K562 (cell line): ENCODE measurements around the gene AVPI1. TPM values are rescaled to one million over a fixed set of nuclear protein-coding genes. Genes with fewer than 3 reads are reported as not detected.

Source experiments
- ATAC-seq: fragments of 200-7000 bp; cut with Tn5 transposase; 3 replicates; pipeline ENCODE4 v1.9.1; 2020; ENCODE audit warnings: moderate library complexity
- BruUV-seq: library from RNA; stranded (reverse); fragments of 400-500 nt; replicated peaks from 2 replicates; lab custom pipeline; 2021; lab: Mats Ljungman, UMichigan
- CTCF ChIA-PET: fragments of 300-600 bp; formaldehyde crosslinking; extraction: SDS; loops from one replicate; lab custom pipeline; 2021; ENCODE audit warnings: low intra/inter-chr PET ratio; lab: Yijun Ruan, JAX
- POLR2A ChIA-PET: fragments of 300-600, 350-650 bp; sonication (Branson Sonifier 250); formaldehyde crosslinking; extraction: SDS; loops from one replicate; lab custom pipeline; 2021; ENCODE audit warnings: antibody characterized with exemption, inconsistent platforms; lab: Yijun Ruan, JAX
- DNase-seq, 4 experiments: peaks; one replicate each; pipeline versions ENCODE4 v3.0.0 to v3.0.0-alpha.2; 2011 to 2018; ENCODE audit warnings: low spot score in 3 of 4, mixed read lengths in 3 of 4; ENCODE audit errors: extremely low read depth in 1 of 4
- FAIRE-seq: peaks from 2 replicates; lab custom pipeline; 2011; peaks lifted over from hg19 to GRCh38; lab: Jason Lieb, UNC
- H2AFZ ChIP-seq: 2 replicates; pipeline ENCODE4 v1.6.0; 2011; ENCODE audit warnings: low read depth, low read length, control low read depth, inconsistent platforms
- H3K27ac ChIP-seq: fragments of 200-600 bp; 3 replicates; pipeline ENCODE4 v1.8.0; 2011; ENCODE audit warnings: low read depth, mild to moderate bottlenecking, control low read depth, inconsistent platforms, low read length, moderate library complexity, mixed read lengths; ENCODE audit errors: extremely low read depth
- H3K27me3 ChIP-seq, 2 experiments: fragments of 300-600 bp in 1 of 2; 2 replicates in 1 of 2; 3 replicates in 1 of 2; pipeline versions ENCODE4 v1.6.0 to v1.8.0; 2011; ENCODE audit warnings: inconsistent platforms in 2 of 2, low read length in 2 of 2, mild to moderate bottlenecking in 1 of 2, mixed read lengths in 1 of 2, moderate library complexity in 1 of 2; ENCODE audit not compliant: control insufficient read depth in 2 of 2, insufficient read depth in 2 of 2
- H3K36me3 ChIP-seq: fragments of 300-600 bp; 3 replicates; pipeline ENCODE4 v1.8.0; 2011; ENCODE audit warnings: mild to moderate bottlenecking, low read length, inconsistent platforms; ENCODE audit not compliant: control insufficient read depth, insufficient read depth
- H3K4me1 ChIP-seq, 2 experiments: fragments of 200-600 bp in 1 of 2; replicated peaks in 1 of 2; 2 replicates in 1 of 2; 3 replicates in 1 of 2; pipeline versions ENCODE4 v1.5.1 to v1.8.0; 2011; ENCODE audit warnings: inconsistent platforms in 2 of 2, low read length in 2 of 2, mild to moderate bottlenecking in 1 of 2, mixed read lengths in 1 of 2, moderate library complexity in 1 of 2; ENCODE audit not compliant: control insufficient read depth in 2 of 2, insufficient read depth in 2 of 2
- H3K4me2 ChIP-seq: 2 replicates; pipeline ENCODE4 v1.6.1; 2011; ENCODE audit warnings: low read length, control low read depth, inconsistent platforms, mixed read lengths; ENCODE audit not compliant: insufficient read depth
- H3K4me3 ChIP-seq: fragments of 200-600 bp; sonication (generic), shearing (Covaris generic); 2 replicates; pipeline ENCODE4 v1.5.1; 2016; ENCODE audit warnings: control low read depth, inconsistent platforms
- H3K79me2 ChIP-seq: fragments of 200-600 bp; 3 replicates; pipeline ENCODE4 v1.8.0; 2011; ENCODE audit warnings: low read length, inconsistent platforms; ENCODE audit not compliant: control insufficient read depth, insufficient read depth
- H3K9ac ChIP-seq, 2 experiments: 2 replicates each; pipeline versions ENCODE4 v1.6.0 to v1.6.1; 2011; ENCODE audit warnings: low read depth in 2 of 2, low read length in 2 of 2, control low read depth in 1 of 2, inconsistent platforms in 1 of 2, mild to moderate bottlenecking in 1 of 2, mixed read lengths in 1 of 2; ENCODE audit not compliant: insufficient read depth in 1 of 2
- H3K9me1 ChIP-seq: one replicate; pipeline ENCODE4 v1.6.0; 2011; ENCODE audit warnings: inconsistent platforms, mild to moderate bottlenecking, low read length, moderate library complexity; ENCODE audit not compliant: control insufficient read depth, insufficient read depth
- H3K9me3 ChIP-seq: replicated peaks from 2 replicates; pipeline ENCODE4 v1.5.1; 2011; ENCODE audit warnings: low read depth, low read length, inconsistent platforms; ENCODE audit not compliant: control insufficient read depth, insufficient read depth
- H4K20me1 ChIP-seq: replicated peaks from 2 replicates; pipeline ENCODE4 v1.6.1; 2011; ENCODE audit warnings: low read length, inconsistent platforms, mixed read lengths; ENCODE audit not compliant: control insufficient read depth, insufficient read depth
- CTCF ChIP-seq, 3 experiments: IDR thresholded peaks in 2 of 3; conservative IDR thresholded peaks in 1 of 3; 2 replicates each; pipeline ENCODE4 v1.5.1; 2011 to 2012; ENCODE audit warnings: low read length in 3 of 3, mild to moderate bottlenecking in 3 of 3, control low read depth in 2 of 3, improper control_type of control experiment in 1 of 3, inconsistent platforms in 1 of 3, low read depth in 1 of 3, mixed read lengths in 1 of 3, moderate library complexity in 1 of 3; ENCODE audit not compliant: insufficient read depth in 2 of 3
- MLLT1 ChIP-seq, 2 experiments: fragments of 450-650 bp; IDR thresholded peaks; 2 replicates each; pipeline ENCODE4 v1.6.1; 2016
- RAD21 ChIP-seq, 2 experiments: fragments of 250-450 bp in 1 of 2; fragments of 450-650 bp in 1 of 2; sonication (Bioruptor Pico) in 1 of 2; formaldehyde crosslinking in 1 of 2; IDR thresholded peaks in 1 of 2; conservative IDR thresholded peaks in 1 of 2; 2 replicates each; pipeline versions ENCODE4 v1.4.0 to v1.8.0; 2020 to 2022; ENCODE audit warnings: mild to moderate bottlenecking in 2 of 2, moderate library complexity in 1 of 2
- REST ChIP-seq, 2 experiments: fragments of 450-650 bp; formaldehyde crosslinking in 1 of 2; IDR thresholded peaks; 2 replicates each; pipeline versions ENCODE4 v1.4.0 to v1.6.1; 2014 to 2020; ENCODE audit warnings: mild to moderate bottlenecking in 2 of 2, borderline replicate concordance in 1 of 2, low read depth in 1 of 2
- SMARCB1 ChIP-seq: IDR thresholded peaks from 2 replicates; pipeline ENCODE4 v1.6.1; 2011; ENCODE audit warnings: improper control_type of control experiment, low read depth; ENCODE audit not compliant: insufficient read length
- SMC3 ChIP-seq: conservative IDR thresholded peaks from 2 replicates; pipeline ENCODE4 v1.6.1; 2011; ENCODE audit warnings: low read depth, low read length, improper control_type of control experiment; ENCODE audit not compliant: insufficient read depth
- WGBS: fragments of 100-300 bp; shearing (Covaris generic); methylation state at CpG from one replicate; pipeline ENCODE4 v1.1.6; 2016; ENCODE audit warnings: low coverage, mixed read lengths; ENCODE audit not compliant: insufficient coverage; ENCODE audit errors: missing lambda C conversion rate; 5-methylcytosine and 5-hydroxymethylcytosine counted together
- in situ Hi-C: fragments of 300-500 bp; cut with MboI; formaldehyde crosslinking; loops from 4 replicates; pipeline ENCODE4 v1.15.0; 2018; ENCODE audit warnings: inconsistent platforms, mixed read lengths
- intact Hi-C: fragments of 100-400 bp; cut with micrococcal nuclease; formaldehyde crosslinking; loops from 2 replicates; pipeline ENCODE4 v1.14.2; 2022
- polyA plus RNA-seq, 8 experiments: library from polyadenylated mRNA; depleted of rRNA in 4 of 8; stranded (reverse) in 5 of 8; unstranded in 3 of 8; fragments of >200 nt; fragmentation: Nextera tagmentation in 2 of 8; fragmentation: Illumina TruSeq in 1 of 8; extraction: Ambion mirVana in 2 of 8; extraction: Trizol in 1 of 8; gene quantifications; 2 replicates each; pipeline versions ENCODE4 v1.2.1 to v1.2.3, GENCODE V29; 2011 to 2014; ENCODE audit warnings: inconsistent platforms in 1 of 8, missing spikeins in 1 of 8
- total RNA-seq, 7 experiments: library from RNA; depleted of rRNA in 6 of 7; stranded (reverse); fragments of >200 nt in 6 of 7; fragmentation: Illumina TruSeq in 2 of 7; extraction: Trizol in 2 of 7; gene quantifications; 2 replicates each; pipeline versions ENCODE4 v1.2.1 to v1.2.3, GENCODE V29; 2011 to 2021; ENCODE audit warnings: low replicate concordance in 1 of 7

AVPI1 gene
- total and polyA plus RNA-seq, 9 of the 15 experiments (the other 6 are each of a cell fraction or from before 2014, with no cell fraction given), result 0.90 to 10.4 (median 7.4) TPM

GRCh38 chr10:97708976-97709946 lies 22.2 kb upstream of the AVPI1 start:
- H3K79me2 ChIP-seq, result no peaks in the 10 kb centered on the region
- peak in 2 of 4 experiments; percentile 19 to 62 for DNase-seq
- no peaks in the 10 kb centered on the region for H3K9me3 ChIP-seq
- no peaks in the 10 kb centered on the region for H3K36me3 ChIP-seq
- H3K27ac ChIP-seq, result no peak overlapping the region
- H3K4me3 ChIP-seq, result no peak overlapping the region
- intact Hi-C loops, result loop anchor here (1.0 kb wide), 1 partner anchor 22 kb away; no protein-coding TSS in a partner anchor
- 15% methylated on average over 14 of the region's 18 CpGs for WGBS
- H3K9me1 ChIP-seq, result no peaks in the 10 kb centered on the region
- ChIA-PET POLR2A (interaction anchor here (0.6 to 2.5 kb wide), 2 partner anchors 23 to 285 kb away, joined by 4 to 9 read pairs; partner anchors contain the start of gene AVPI1), CTCF (interaction anchor here (2.8 kb wide), 1 partner anchor 22 kb away, joined by 33 read pairs; no protein-coding TSS in a partner anchor)
- FAIRE-seq, result peak; percentile 73
- BruUV-seq, result no TSS peak
- no peak overlapping the region for H3K9ac ChIP-seq
- peaks cover 0 to 16% of the 10 kb centered on the region in 2 experiments; a peak in 3 of 5 replicates for H3K4me1 ChIP-seq
- H4K20me1 ChIP-seq, result no peaks in the 10 kb centered on the region; the same call in 1 of the 2 replicates
- 0 out of 2 replicates have a peak overlapping the region, but pooled peaks have one; percentile 9 for H2AFZ ChIP-seq
- peak; percentile 47; the same call in 2 of the 3 replicates for ATAC-seq
- H3K27me3 ChIP-seq, result no peaks in the 10 kb centered on the region
- no peak overlapping the region for H3K4me2 ChIP-seq
- in situ Hi-C loops, result no loop called here
- TF ChIP-seq CTCF (IDR thresholded peaks at IDR 0.05 in 2 of 3, conservative IDR thresholded peaks at IDR 0.05 in 1 of 3; ENCODE audit: insufficient read depth in 2 of 3, low read depth in 1 of 3, low read length in 3 of 3), result peak; percentile 58 to 79 (median 68); a peak in 5 of 6 replicates
- peak; percentile 74; the same call in 1 of the 2 replicates for TF ChIP-seq REST (IDR thresholded peaks at IDR 0.05; ENCODE audit: borderline replicate concordance)
- TF ChIP-seq REST (CRISPR knock-in tag; IDR thresholded peaks at IDR 0.05; ENCODE audit: low read depth), result no peak
- no peak for TF ChIP-seq MLLT1 (IDR thresholded peaks at IDR 0.05)
- TF ChIP-seq RAD21 (CRISPR knock-in tag; conservative IDR thresholded peaks at IDR 0.05 in 1 of 2, IDR thresholded peaks at IDR 0.05 in 1 of 2), result peak; percentile 64 to 78
- TF ChIP-seq SMARCB1, result no peak
- TF ChIP-seq SMC3, result peak; percentile 57
